OCI-LY1 (cell line): Measurements from ENCODE around the gene SLAIN2.

ENCODE experiments used
- H2AFZ ChIP-seq: fragments of 200-600 bp; sonication (generic), shearing (Covaris generic); 2 replicates; pipeline ENCODE4 v1.6.0; 2014; ENCODE audit warnings: antibody characterized with exemption, mild to moderate bottlenecking, low read length
- H3F3A ChIP-seq: fragments of 200-600 bp; sonication (generic), shearing (Covaris generic); 2 replicates; pipeline ENCODE4 v1.6.0; 2014; ENCODE audit warnings: mild to moderate bottlenecking, antibody characterized with exemption, low read length, moderate library complexity; ENCODE audit not compliant: insufficient read depth
- H3K27ac ChIP-seq: fragments of 200-600 bp; sonication (generic); 2 replicates; pipeline ENCODE4 v1.5.1; 2014; ENCODE audit warnings: low read length, mixed run types, mild to moderate bottlenecking, low read depth; ENCODE audit not compliant: poor library complexity, severe bottlenecking
- H3K27me3 ChIP-seq: fragments of 200-600 bp; sonication (generic); 2 replicates; pipeline ENCODE4 v1.6.0; 2014; ENCODE audit warnings: antibody characterized with exemption, mild to moderate bottlenecking, low read length, moderate library complexity; ENCODE audit not compliant: insufficient read depth
- H3K36me3 ChIP-seq: fragments of 200-600 bp; sonication (generic); 2 replicates; pipeline ENCODE4 v1.6.1; 2014; ENCODE audit warnings: mild to moderate bottlenecking, antibody characterized with exemption, low read length, moderate library complexity, mixed read lengths; ENCODE audit not compliant: insufficient read depth
- H3K4me1 ChIP-seq: fragments of 200-600 bp; sonication (generic); 2 replicates; pipeline ENCODE4 v1.5.1; 2014; ENCODE audit warnings: mild to moderate bottlenecking, low read length, moderate library complexity; ENCODE audit not compliant: insufficient read depth, severe bottlenecking
- H3K4me2 ChIP-seq: fragments of 200-600 bp; sonication (generic), shearing (Covaris generic); 2 replicates; pipeline ENCODE4 v1.6.1; 2014; ENCODE audit warnings: low read length
- H3K4me3 ChIP-seq: fragments of 200-600 bp; sonication (generic); 2 replicates; pipeline ENCODE4 v1.5.1; 2014; ENCODE audit warnings: low read length, low read depth, mild to moderate bottlenecking, mixed read lengths; ENCODE audit not compliant: poor library complexity, severe bottlenecking
- H3K79me2 ChIP-seq: fragments of 200-600 bp; shearing (Covaris generic); 2 replicates; pipeline ENCODE4 v1.6.1; 2016; ENCODE audit warnings: mixed run types, low read length, mixed read lengths; ENCODE audit not compliant: insufficient read depth
- H3K9ac ChIP-seq: fragments of 200-600 bp; sonication (generic), shearing (Covaris generic); 2 replicates; pipeline ENCODE4 v1.6.1; 2014; ENCODE audit warnings: mild to moderate bottlenecking, low read length, mixed read lengths
- H3K9me2 ChIP-seq: fragments of 200-600 bp; sonication (generic), shearing (Covaris generic); 2 replicates; pipeline ENCODE4 v1.6.1; 2014; ENCODE audit warnings: low read depth, mild to moderate bottlenecking, low read length, mixed read lengths
- H3K9me3 ChIP-seq: fragments of 200-600 bp; shearing (Covaris generic); 2 replicates; pipeline ENCODE4 v1.6.1; 2014; ENCODE audit warnings: low read length, mixed read lengths
- H4K20me1 ChIP-seq: fragments of 200-600 bp; sonication (generic), shearing (Covaris generic); 2 replicates; pipeline ENCODE4 v1.6.0; 2016; ENCODE audit warnings: mild to moderate bottlenecking, low read length; ENCODE audit not compliant: insufficient read depth
- CTCF ChIP-seq: fragments of 200-600 bp; sonication (generic), shearing (Covaris generic); IDR thresholded peaks from 2 replicates; pipeline ENCODE4 v1.5.1; 2017; ENCODE audit warnings: mild to moderate bottlenecking, antibody characterized with exemption, low read length, moderate library complexity, mixed read lengths
- EZH2 ChIP-seq: fragments of 200-600 bp; sonication (generic), shearing (Covaris generic); IDR thresholded peaks from 2 replicates; pipeline ENCODE4 v1.8.0; 2017; ENCODE audit warnings: borderline replicate concordance, mixed run types, mild to moderate bottlenecking, antibody characterized with exemption, low read length, moderate library complexity, mixed read lengths

SLAIN2 gene

GRCh38 chr4:48375651-48376304 lies 34.4 kb downstream of the SLAIN2 start:
- no peaks in the 10 kb centered on the region for H3K9me3 ChIP-seq
- no peaks in the 10 kb centered on the region for H3K27me3 ChIP-seq
- no peak overlapping the region for H3K4me3 ChIP-seq
- no peaks in the 10 kb centered on the region for H3K36me3 ChIP-seq
- H3K4me2 ChIP-seq: no peak overlapping the region
- H4K20me1 ChIP-seq: no peaks in the 10 kb centered on the region
- no peak overlapping the region for H2AFZ ChIP-seq
- no peaks in the 10 kb centered on the region for H3F3A ChIP-seq
- no peak for TF ChIP-seq EZH2
- TF ChIP-seq CTCF: no peak
- no peak overlapping the region for H3K27ac ChIP-seq
- no peaks in the 10 kb centered on the region for H3K4me1 ChIP-seq
- no peaks in the 10 kb centered on the region for H3K79me2 ChIP-seq
- H3K9me2 ChIP-seq: no peaks in the 10 kb centered on the region
- H3K9ac ChIP-seq: no peak overlapping the region

GRCh38 chr4:48379587-48380180 lies 38.4 kb downstream of the SLAIN2 start:
- Histone ChIP-seq H3K36me3 (peaks cover 26% of the 10 kb centered on the region; the same call in 1 of the 2 replicates), H3K9me2 (no peaks in the 10 kb centered on the region), H3K4me3 (no peak overlapping the region), H3K9me3 (no peaks in the 10 kb centered on the region), H3K4me2 (no peak overlapping the region), H3F3A (no peaks in the 10 kb centered on the region), H2AFZ (no peak overlapping the region), H3K27me3 (no peaks in the 10 kb centered on the region), H4K20me1 (no peaks in the 10 kb centered on the region), H3K4me1 (no peaks in the 10 kb centered on the region), H3K27ac (no peak overlapping the region), H3K79me2 (no peaks in the 10 kb centered on the region), H3K9ac (no peak overlapping the region)
- TF ChIP-seq EZH2: no peak
- no peak for TF ChIP-seq CTCF

- no peaks in the 10 kb centered on the region for H4K20me1 ChIP-seq
- no peak overlapping the region for H2AFZ ChIP-seq
- H3K4me1 ChIP-seq: no peaks in the 10 kb centered on the region
- H3K27ac ChIP-seq: no peak overlapping the region
- no peaks in the 10 kb centered on the region for H3K9me2 ChIP-seq
- no peak overlapping the region for H3K4me2 ChIP-seq
- no peak overlapping the region for H3K4me3 ChIP-seq
- H3K9ac ChIP-seq: no peak overlapping the region
- H3K79me2 ChIP-seq: no peaks in the 10 kb centered on the region
- H3K27me3 ChIP-seq: no peaks in the 10 kb centered on the region
- H3K36me3 ChIP-seq: peaks cover 35% of the 10 kb centered on the region; the same call in 1 of the 2 replicates
- H3F3A ChIP-seq: no peaks in the 10 kb centered on the region
- H3K9me3 ChIP-seq: no peaks in the 10 kb centered on the region
- TF ChIP-seq CTCF (no peak), EZH2 (no peak)
These were observed 39.3 kb downstream of the SLAIN2 start for GRCh38 chr4:48380583-48381167.
